OCI-LY3 (cell line): ENCODE data around the gene PXDN.

Source experiments
- H2AFZ ChIP-seq: fragments of 200-600, 300-600 bp; shearing (Covaris generic); 2 replicates; pipeline ENCODE4 v1.6.0; 2014; ENCODE audit warnings: antibody characterized with exemption, low read depth, low read length
- H3K27ac ChIP-seq: fragments of 200-600, 300-600 bp; sonication (generic); 2 replicates; pipeline ENCODE4 v1.5.1; 2014; ENCODE audit warnings: mild to moderate bottlenecking, low read length, moderate library complexity, mixed read lengths
- H3K27me3 ChIP-seq: fragments of 200-600, 300-600 bp; sonication (generic); 2 replicates; pipeline ENCODE4 v1.6.1; 2014; ENCODE audit warnings: low read depth, low read length, mixed read lengths
- H3K36me3 ChIP-seq: fragments of 200-600, 300-600 bp; sonication (generic); replicated peaks from 2 replicates; pipeline ENCODE3; 2014; ENCODE audit warnings: low read depth, low read length, mixed read lengths
- H3K4me1 ChIP-seq: fragments of 300-600, 200-600 bp; sonication (generic); 2 replicates; pipeline ENCODE4 v1.6.1; 2014; ENCODE audit warnings: low read length, mixed read lengths
- H3K4me2 ChIP-seq: fragments of 200-600, 300-600 bp; sonication (generic); 2 replicates; pipeline ENCODE4 v1.6.1; 2014; ENCODE audit warnings: low read length, mixed read lengths
- H3K4me3 ChIP-seq: fragments of 300-600, 200-600 bp; sonication (generic); 2 replicates; pipeline ENCODE4 v1.5.1; 2014; ENCODE audit warnings: antibody characterized with exemption, mild to moderate bottlenecking, low read length, moderate library complexity
- H3K79me2 ChIP-seq: fragments of 300-600, 200-600 bp; shearing (Covaris generic); 2 replicates; pipeline ENCODE4 v1.6.1; 2014; ENCODE audit warnings: mild to moderate bottlenecking, low read length, mixed read lengths
- H3K9ac ChIP-seq: fragments of 300-600, 200-600 bp; shearing (Covaris generic); 2 replicates; pipeline ENCODE4 v1.6.0; 2014; ENCODE audit warnings: mild to moderate bottlenecking, low read length, moderate library complexity
- H3K9me3 ChIP-seq: fragments of 200-600, 300-600 bp; shearing (Covaris generic); 2 replicates; pipeline ENCODE4 v1.6.1; 2014; ENCODE audit warnings: low read length, mixed read lengths; ENCODE audit not compliant: insufficient read depth
- H4K20me1 ChIP-seq: fragments of 200-600, 300-600 bp; sonication (generic); 2 replicates; pipeline ENCODE4 v1.6.1; 2016; ENCODE audit warnings: low read length, mixed read lengths; ENCODE audit not compliant: insufficient read depth
- CTCF ChIP-seq: fragments of 200-600, 300-600 bp; sonication (generic); IDR thresholded peaks from 2 replicates; pipeline ENCODE4 v1.5.1; 2014; ENCODE audit warnings: antibody characterized with exemption, low read length, low read depth
- EZH2phosphoT487 ChIP-seq: fragments of 200-600 bp; shearing (Covaris generic); IDR thresholded peaks from 2 replicates; pipeline ENCODE4 v1.6.1; 2018; ENCODE audit warnings: antibody characterized with exemption, mixed run types, low read depth

The PXDN gene

DNA sequence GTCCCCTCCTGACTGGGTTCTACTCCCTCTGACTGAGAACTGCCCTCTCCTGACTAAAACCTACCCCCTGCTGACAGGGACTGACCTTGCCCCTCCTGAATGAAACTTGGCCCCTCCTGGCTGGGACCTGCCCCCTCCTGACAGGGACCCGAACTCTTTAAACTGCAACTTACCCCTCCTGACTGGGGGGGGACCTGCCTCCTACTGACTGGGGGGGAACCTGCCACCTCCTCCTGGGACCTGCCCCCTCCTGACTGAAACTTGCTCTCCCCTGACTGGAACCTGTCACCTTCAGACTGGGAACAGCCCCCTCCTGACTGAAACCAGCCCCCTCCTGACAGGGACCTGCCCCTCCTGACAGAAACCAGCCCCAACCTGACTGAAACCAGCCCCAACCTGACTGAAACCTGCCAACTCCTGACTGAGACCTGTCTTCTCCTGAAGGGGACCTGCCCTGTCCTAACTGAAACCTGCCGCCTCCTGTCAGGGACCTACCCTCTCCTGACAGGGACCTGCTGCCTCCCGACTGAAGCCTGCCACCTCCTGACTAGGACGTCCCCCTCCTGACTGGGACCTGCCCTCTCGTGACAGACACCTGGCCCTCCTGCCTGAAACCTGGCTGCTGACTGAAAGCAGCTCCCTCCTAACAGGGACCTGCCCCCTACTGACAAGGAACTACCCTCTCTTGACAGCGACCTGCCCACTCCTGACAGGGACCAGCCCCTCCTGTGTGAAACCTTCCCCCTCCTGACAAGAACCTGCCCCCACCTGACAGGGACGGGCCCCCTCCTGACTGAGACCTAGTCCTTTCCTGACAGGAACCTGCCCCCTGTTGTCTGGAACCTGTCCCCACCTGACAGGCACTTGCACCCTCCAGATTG, 87.1 kb downstream of the PXDN start:
- peak overlapping the region; percentile 100 for H3K27ac ChIP-seq
- no peaks in the 10 kb centered on the region for H3K27me3 ChIP-seq
- H3K9ac ChIP-seq = peak overlapping the region; percentile 99
- peak overlapping the region; percentile 90 for H3K4me3 ChIP-seq
- peaks cover 56% of the 10 kb centered on the region for H3K36me3 ChIP-seq
- peak overlapping the region; percentile 93 for H3K4me2 ChIP-seq
- no peak overlapping the region for H2AFZ ChIP-seq
- H3K4me1 ChIP-seq = peaks cover 97% of the 10 kb centered on the region
- H4K20me1 ChIP-seq = no peaks in the 10 kb centered on the region
- H3K9me3 ChIP-seq = no peaks in the 10 kb centered on the region
- peaks cover 41% of the 10 kb centered on the region for H3K79me2 ChIP-seq
- TF ChIP-seq EZH2phosphoT487 (no peak), CTCF (peak; percentile 42)

DNA sequence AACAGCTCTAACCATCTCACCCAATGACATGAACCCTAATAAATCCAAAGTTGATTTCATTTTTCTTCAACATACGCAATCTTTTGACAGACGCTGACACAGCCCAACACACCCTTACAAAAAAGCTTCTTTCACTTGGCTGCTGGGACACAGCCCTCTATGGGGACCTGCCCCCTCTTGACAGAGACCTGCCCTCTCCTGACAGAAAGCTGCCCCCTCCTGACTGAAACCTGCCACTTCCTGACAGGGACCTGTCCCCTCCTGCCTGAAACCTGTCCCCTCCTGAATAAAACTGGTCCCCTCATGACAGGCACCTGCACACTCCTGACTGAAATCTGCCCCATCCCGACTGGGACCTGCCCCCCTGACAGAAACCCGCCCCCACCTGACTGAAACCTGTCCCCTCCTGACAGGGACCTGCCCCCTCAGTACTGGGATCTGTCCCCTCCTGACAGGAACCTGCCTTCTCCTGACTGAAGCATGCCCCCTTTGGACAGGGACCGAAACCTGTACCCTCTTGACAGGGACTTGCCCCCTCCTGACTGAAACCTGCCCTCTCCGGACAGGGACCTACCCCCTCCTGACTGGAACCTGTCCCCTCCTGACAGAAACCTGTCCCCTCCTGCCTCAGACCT, 87.9 kb downstream of the PXDN start:
- H4K20me1 ChIP-seq = no peaks in the 10 kb centered on the region
- H3K27me3 ChIP-seq = no peaks in the 10 kb centered on the region
- H3K9ac ChIP-seq = peak overlapping the region; percentile 99
- H3K4me3 ChIP-seq = peak overlapping the region; percentile 90
- no peaks in the 10 kb centered on the region for H3K9me3 ChIP-seq
- H2AFZ ChIP-seq = no peak overlapping the region
- peaks cover 97% of the 10 kb centered on the region for H3K4me1 ChIP-seq
- peaks cover 63% of the 10 kb centered on the region for H3K36me3 ChIP-seq
- peak overlapping the region; percentile 93 for H3K4me2 ChIP-seq
- H3K79me2 ChIP-seq = peaks cover 49% of the 10 kb centered on the region
- peak overlapping the region; percentile 100 for H3K27ac ChIP-seq
- TF ChIP-seq EZH2phosphoT487 = no peak
- TF ChIP-seq CTCF = peak; percentile 45

DNA sequence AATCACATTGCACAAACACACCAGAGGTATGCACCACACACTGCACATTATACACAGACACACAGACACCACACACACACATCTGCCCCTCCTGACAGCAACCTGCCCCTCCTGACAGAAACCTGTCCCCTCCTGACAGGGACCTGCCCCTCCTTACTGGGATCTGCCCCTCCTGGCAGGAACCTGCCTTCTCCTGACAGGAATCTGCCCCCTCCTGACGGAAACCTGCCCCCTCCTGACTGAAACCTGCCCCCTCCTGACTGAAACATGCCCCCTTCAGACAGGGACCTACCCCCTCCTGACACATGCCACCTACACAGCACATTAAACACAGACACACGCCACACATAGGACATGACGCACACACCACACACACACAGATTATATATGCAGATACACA, 88.9 kb downstream of the PXDN start:
- peaks cover 65% of the 10 kb centered on the region for H3K36me3 ChIP-seq
- no peaks in the 10 kb centered on the region for H3K27me3 ChIP-seq
- H3K27ac ChIP-seq = peak overlapping the region; percentile 100
- peaks cover 58% of the 10 kb centered on the region for H3K79me2 ChIP-seq
- TF ChIP-seq EZH2phosphoT487 (no peak), CTCF (no peak)
- H2AFZ ChIP-seq = no peak overlapping the region
- no peaks in the 10 kb centered on the region for H4K20me1 ChIP-seq
- H3K4me1 ChIP-seq = peaks cover 89% of the 10 kb centered on the region
- peak overlapping the region; percentile 90 for H3K4me3 ChIP-seq
- peak overlapping the region; percentile 93 for H3K4me2 ChIP-seq
- no peaks in the 10 kb centered on the region for H3K9me3 ChIP-seq
- peak overlapping the region; percentile 99 for H3K9ac ChIP-seq

GRCh38 chr2:1654696-1655374, 89.5 kb downstream of the PXDN start:
- Histone ChIP-seq H3K4me1 (peaks cover 83% of the 10 kb centered on the region), H3K27ac (peak overlapping the region; percentile 100), H3K4me3 (peak overlapping the region; percentile 90), H3K36me3 (peaks cover 65% of the 10 kb centered on the region), H3K9me3 (no peaks in the 10 kb centered on the region), H2AFZ (no peak overlapping the region), H3K79me2 (peaks cover 64% of the 10 kb centered on the region), H3K9ac (peak overlapping the region; percentile 99), H3K27me3 (no peaks in the 10 kb centered on the region), H4K20me1 (peaks cover 4% of the 10 kb centered on the region; the same call in 1 of the 2 replicates), H3K4me2 (peak overlapping the region; percentile 93)
- TF ChIP-seq CTCF (no peak), EZH2phosphoT487 (no peak)
